Colonic mucosa (tissue), 4 donors: Measurements from ENCODE around the gene RPS13. TPM values are rescaled to one million over a fixed set of nuclear protein-coding genes. Genes with fewer than 3 reads are reported as not detected.
A peak's percentile ranks its signal among the peaks of the same experiment; 100 is the strongest.
"Not testable (repeated sequence)": the region's sequence is repeated elsewhere in the genome, so short reads cannot be mapped to it uniquely, and the experiment has no call there.

Experiments used
- DNase-seq: peaks from one replicate; pipeline ENCODE4 v3.0.0-alpha.2; 2020
- H3K27ac ChIP-seq: fragments of 200-600 bp; one replicate; pipeline ENCODE4 v1.8.0; 2021
- H3K27me3 ChIP-seq: fragments of 200-600 bp; one replicate; pipeline ENCODE4 v1.8.0; 2021
- H3K36me3 ChIP-seq: fragments of 200-600 bp; one replicate; pipeline ENCODE4 v1.8.0; 2021
- H3K4me1 ChIP-seq: fragments of 200-600 bp; one replicate; pipeline ENCODE4 v1.8.0; 2021; ENCODE audit warnings: mild to moderate bottlenecking
- H3K4me3 ChIP-seq: fragments of 200-600 bp; one replicate; pipeline ENCODE4 v1.8.0; 2021
- H3K9ac ChIP-seq, 2 donors: one replicate each; pipeline ENCODE4 v1.7.0; 2013; ENCODE audit warnings: control low read depth in 2 of 2, low read depth in 2 of 2, low read length in 2 of 2
- H3K9me3 ChIP-seq: fragments of 200-600 bp; one replicate; pipeline ENCODE4 v1.8.0; 2021
- intact Hi-C: fragments of 100-400 bp; cut with DNase I; formaldehyde crosslinking; loops from one replicate; pipeline ENCODE4 v1.14.1; 2022
- total RNA-seq, 2 donors: library from RNA; stranded (reverse); fragmentation: NEBNext Ultra II Directional in 1 of 2; extraction: Animal tissue kit (Norgen Biotek cat#: 25700) in 1 of 2; gene quantifications; one replicate each; pipeline ENCODE4 v1.2.1, GENCODE V29; 2021
- TF ChIP-seq, protein P1 (sequence below): fragments of 200-600 bp; IDR thresholded peaks from one replicate; pipeline ENCODE4 v1.8.0; 2022; ENCODE audit warnings: antibody characterized with exemption, mild to moderate bottlenecking
- donor health status: healthy.
- donor health status: DM: no; HTN: no; CAD: no.
- donor health status: DM: no; HTN: no; CAD: no.

RPS13 gene
- total RNA-seq, 2 donors from 2014 or later: 749 to 843 TPM

GRCh38 chr11:17075506-17075905, 2.0 kb downstream of the RPS13 start:
- no peak overlapping the region for H3K27ac ChIP-seq
- H3K36me3 ChIP-seq: no peaks in the 10 kb centered on the region
- no peaks in the 10 kb centered on the region for H3K9me3 ChIP-seq
- intact Hi-C loops: no loop called here
- TF ChIP-seq, protein P1, sequence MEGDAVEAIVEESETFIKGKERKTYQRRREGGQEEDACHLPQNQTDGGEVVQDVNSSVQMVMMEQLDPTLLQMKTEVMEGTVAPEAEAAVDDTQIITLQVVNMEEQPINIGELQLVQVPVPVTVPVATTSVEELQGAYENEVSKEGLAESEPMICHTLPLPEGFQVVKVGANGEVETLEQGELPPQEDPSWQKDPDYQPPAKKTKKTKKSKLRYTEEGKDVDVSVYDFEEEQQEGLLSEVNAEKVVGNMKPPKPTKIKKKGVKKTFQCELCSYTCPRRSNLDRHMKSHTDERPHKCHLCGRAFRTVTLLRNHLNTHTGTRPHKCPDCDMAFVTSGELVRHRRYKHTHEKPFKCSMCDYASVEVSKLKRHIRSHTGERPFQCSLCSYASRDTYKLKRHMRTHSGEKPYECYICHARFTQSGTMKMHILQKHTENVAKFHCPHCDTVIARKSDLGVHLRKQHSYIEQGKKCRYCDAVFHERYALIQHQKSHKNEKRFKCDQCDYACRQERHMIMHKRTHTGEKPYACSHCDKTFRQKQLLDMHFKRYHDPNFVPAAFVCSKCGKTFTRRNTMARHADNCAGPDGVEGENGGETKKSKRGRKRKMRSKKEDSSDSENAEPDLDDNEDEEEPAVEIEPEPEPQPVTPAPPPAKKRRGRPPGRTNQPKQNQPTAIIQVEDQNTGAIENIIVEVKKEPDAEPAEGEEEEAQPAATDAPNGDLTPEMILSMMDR: no peak
- DNase-seq: no peak
- peaks cover 12% of the 10 kb centered on the region for H3K4me1 ChIP-seq
- H3K9ac ChIP-seq: no peak overlapping the region
- no peaks in the 10 kb centered on the region for H3K27me3 ChIP-seq
- no peak overlapping the region for H3K4me3 ChIP-seq

DNA sequence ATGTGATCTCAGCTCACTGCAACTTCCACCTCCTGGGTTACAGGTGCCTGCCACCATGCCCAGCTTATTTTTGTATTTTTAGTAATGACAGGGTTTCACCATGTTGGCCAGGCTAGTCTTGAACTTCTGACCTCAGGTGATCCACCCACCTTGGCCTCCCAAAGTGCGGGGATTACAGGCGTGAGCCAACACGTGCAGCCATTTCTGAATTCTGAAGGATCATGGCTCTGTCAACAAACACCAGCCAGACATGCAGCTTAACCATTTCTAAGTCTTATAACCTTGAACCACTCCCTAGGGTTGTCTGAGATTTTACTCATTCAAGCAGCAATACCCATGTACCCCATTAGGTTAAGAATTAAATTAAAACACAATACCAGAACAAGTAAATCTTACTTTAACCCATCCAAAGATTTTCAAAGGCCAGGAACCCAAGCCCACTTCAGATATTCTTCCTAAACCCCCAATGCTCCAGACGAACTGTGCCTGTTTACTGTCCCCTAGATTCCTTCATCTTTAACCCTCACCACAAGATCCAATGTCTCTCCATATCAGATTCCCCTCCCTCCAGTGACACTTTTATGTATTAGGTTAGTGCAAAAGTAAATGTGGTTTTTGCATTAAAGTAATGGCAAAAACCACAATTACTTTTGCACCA, 4.0 kb downstream of the RPS13 start:
- DNase-seq: no peak
- Histone ChIP-seq H3K4me3 (no peak overlapping the region), H3K4me1 (peaks cover 12% of the 10 kb centered on the region), H3K9me3 (no peaks in the 10 kb centered on the region), H3K9ac (no peak overlapping the region), H3K27ac (no peak overlapping the region), H3K27me3 (no peaks in the 10 kb centered on the region), H3K36me3 (no peaks in the 10 kb centered on the region)
- TF ChIP-seq, protein P1: no peak
- intact Hi-C loops: no loop called here

DNA sequence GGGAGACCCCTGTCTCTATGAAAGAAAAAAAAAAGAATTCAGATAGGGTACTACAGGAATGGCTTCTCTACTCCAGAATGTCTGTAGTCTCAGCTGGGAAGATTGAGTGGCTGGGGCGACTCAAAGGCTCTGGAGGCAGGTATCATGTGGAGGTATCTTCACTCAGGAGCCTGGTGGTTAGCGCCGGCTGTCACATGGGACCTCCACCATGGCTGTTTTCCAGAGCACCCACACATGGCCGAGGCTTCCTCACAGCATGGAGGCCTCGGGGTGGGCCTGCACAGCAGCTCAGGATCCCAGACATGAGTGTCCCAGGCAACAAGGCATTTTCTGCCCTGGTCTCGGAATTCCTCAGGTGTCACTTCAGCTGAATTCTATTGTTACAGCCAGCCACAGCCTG, 10.1 kb downstream of the RPS13 start:
- Histone ChIP-seq H3K27me3 (no peaks in the 10 kb centered on the region), H3K9ac (no peak overlapping the region), H3K36me3 (no peaks in the 10 kb centered on the region), H3K4me3 (no peak overlapping the region), H3K27ac (no peak overlapping the region), H3K4me1 (no peaks in the 10 kb centered on the region), H3K9me3 (no peaks in the 10 kb centered on the region)
- intact Hi-C loops: loop anchor here (10.0 kb wide), 1 partner anchor 283 kb away; no protein-coding TSS in a partner anchor
- DNase-seq: no peak
- TF ChIP-seq, protein P1: no peak

DNA sequence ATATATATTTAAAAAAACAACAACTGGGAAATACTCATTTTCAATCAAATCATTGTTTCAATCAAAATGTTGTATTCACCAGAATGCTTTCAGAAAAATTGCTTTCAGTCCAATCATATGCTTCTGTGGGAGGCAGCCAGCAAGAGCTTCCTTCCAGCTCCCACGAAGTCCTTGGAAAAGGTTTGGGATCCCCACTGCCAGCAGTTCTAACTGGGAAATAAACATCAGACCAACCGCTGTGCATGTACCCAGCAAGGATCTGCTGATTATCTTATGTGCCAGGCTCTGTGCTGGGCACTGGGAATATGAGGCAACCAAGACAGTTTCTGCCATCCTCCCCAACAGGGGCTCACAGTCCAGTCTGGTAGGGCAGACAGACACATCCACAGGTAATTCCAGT, 10.8 kb downstream of the RPS13 start:
- no peaks in the 10 kb centered on the region for H3K4me1 ChIP-seq
- H3K9ac ChIP-seq: no peak overlapping the region
- no peak overlapping the region for H3K4me3 ChIP-seq
- no peaks in the 10 kb centered on the region for H3K9me3 ChIP-seq
- H3K27ac ChIP-seq: no peak overlapping the region
- intact Hi-C loops: loop anchor here (10.0 kb wide), 1 partner anchor 282 kb away; no protein-coding TSS in a partner anchor
- H3K27me3 ChIP-seq: no peaks in the 10 kb centered on the region
- TF ChIP-seq, protein P1: no peak
- no peak for DNase-seq
- no peaks in the 10 kb centered on the region for H3K36me3 ChIP-seq

GRCh38 chr11:17063171-17064002, 14.1 kb downstream of the RPS13 start:
- H3K27ac ChIP-seq: no peak overlapping the region
- DNase-seq: peak; percentile 74
- H3K9ac ChIP-seq: no peak overlapping the region
- H3K9me3 ChIP-seq: no peaks in the 10 kb centered on the region
- intact Hi-C loops: loop anchor here (2.0 to 10.0 kb wide), 3 partner anchors 117 to 279 kb away; no protein-coding TSS in a partner anchor
- H3K4me1 ChIP-seq: no peaks in the 10 kb centered on the region
- H3K36me3 ChIP-seq: no peaks in the 10 kb centered on the region
- H3K27me3 ChIP-seq: no peaks in the 10 kb centered on the region
- H3K4me3 ChIP-seq: no peak overlapping the region
- TF ChIP-seq, protein P1: peak; percentile 80

DNA sequence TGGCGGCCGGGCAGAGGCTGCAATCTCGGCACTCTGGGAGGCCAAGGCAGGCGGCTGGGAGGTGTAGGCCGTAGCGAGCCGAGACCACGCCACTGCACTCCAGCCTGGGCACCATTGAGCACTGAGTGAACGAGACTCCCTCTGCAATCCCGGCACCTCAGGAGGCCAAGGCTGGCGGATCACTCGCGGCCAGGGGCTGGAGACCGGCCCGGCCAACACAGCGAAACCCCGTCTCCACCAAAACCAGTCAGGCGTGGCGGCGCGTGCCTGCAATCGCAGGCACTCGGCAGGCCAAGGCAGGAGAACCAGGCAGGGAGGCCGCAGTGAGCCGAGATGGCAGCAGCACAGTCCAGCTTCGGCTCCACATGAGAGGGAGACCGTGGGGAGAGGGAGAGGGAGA, 26.3 kb downstream of the RPS13 start:
- H3K27ac ChIP-seq, H3K9ac ChIP-seq, H3K27me3 ChIP-seq, H3K36me3 ChIP-seq, DNase-seq, H3K4me1 ChIP-seq, intact Hi-C loops, H3K4me3 ChIP-seq, H3K9me3 ChIP-seq: not testable (repeated sequence)

- H3K9ac ChIP-seq, H3K4me1 ChIP-seq, H3K4me3 ChIP-seq, H3K27me3 ChIP-seq, intact Hi-C loops, DNase-seq, H3K9me3 ChIP-seq, H3K36me3 ChIP-seq, H3K27ac ChIP-seq: not testable (repeated sequence)
Measured at GRCh38 chr11:17048491-17048890, 29.0 kb downstream of the RPS13 start.
